Stimulated activated CD4-positive, alpha-beta T cell treated with anti-CD3 and anti-CD28 coated beads, Interleukin-2, amount 100 ng/mL, for 48 hours (primary cell): ENCODE measurements around the gene C1orf94.

Experiments used
- DNase-seq, 2 donors: peaks; one replicate each; pipeline ENCODE4 v3.0.0-alpha.2; 2020

Gene C1orf94

GRCh38 chr1:34176830-34177603, at the start of gene C1orf94:
C1orf94 (plus strand) TSS chr1:34176907; CDS start chr1:34177790, 883 bp downstream.
- no peak for DNase-seq

- no peak for DNase-seq
These were observed 49.4 kb upstream of the C1orf94 start for GRCh38 chr1:34127006-34128000.

GRCh38 chr1:34128186-34128889, 48.4 kb upstream of the C1orf94 start:
- DNase-seq, result no peak

- no peak for DNase-seq
These were observed 47.1 kb upstream of the C1orf94 start for GRCh38 chr1:34129630-34130029.

- DNase-seq, result no peak
These were observed 46.4 kb upstream of the C1orf94 start for GRCh38 chr1:34130306-34130705.

GRCh38 chr1:34131396-34132160, 45.1 kb upstream of the C1orf94 start:
- no peak for DNase-seq

- DNase-seq, result no peak
These were observed 44.6 kb upstream of the C1orf94 start for GRCh38 chr1:34132161-34132420.

GRCh38 chr1:34137411-34137810, 39.3 kb upstream of the C1orf94 start:
- no peak for DNase-seq

GRCh38 chr1:34140011-34140676, 36.6 kb upstream of the C1orf94 start:
- DNase-seq, result no peak

GRCh38 chr1:34143975-34144374, 32.7 kb upstream of the C1orf94 start:
- no peak for DNase-seq

GRCh38 chr1:34144766-34145165, 31.9 kb upstream of the C1orf94 start:
- DNase-seq, result no peak

- DNase-seq, result no peak
These were observed 29.4 kb upstream of the C1orf94 start for GRCh38 chr1:34147301-34147700.

- DNase-seq, result no peak
These were observed 27.2 kb upstream of the C1orf94 start for GRCh38 chr1:34149501-34149900.

- no peak for DNase-seq
These were observed 23.5 kb upstream of the C1orf94 start for GRCh38 chr1:34153246-34153645.

- no peak for DNase-seq
These were observed 20.8 kb upstream of the C1orf94 start for GRCh38 chr1:34155860-34156259.

- no peak for DNase-seq
These were observed 20.0 kb upstream of the C1orf94 start for GRCh38 chr1:34156739-34157138.

GRCh38 chr1:34162852-34163766, 13.6 kb upstream of the C1orf94 start:
- peak; percentile 4 to 27 for DNase-seq

GRCh38 chr1:34163792-34164731, 12.6 kb upstream of the C1orf94 start:
- DNase-seq, result no peak

- no peak for DNase-seq
These were observed 11.8 kb upstream of the C1orf94 start, which contains the start of gene CSMD2 for GRCh38 chr1:34164771-34165391. CSMD2 (minus strand) TSS chr1:34165230; CDS start chr1:34165097, 133 bp downstream.
